Hematopoietic multipotent progenitor cell treated with erythropoietin and hydrocortisone succinate and interleukin-3 and kit ligand, for 6 days (in vitro differentiated cells): ENCODE data around the gene ESPN.
A peak's percentile ranks its signal among the peaks of the same experiment; 100 is the strongest.
"Not testable (repeated sequence)": the region's sequence is repeated elsewhere in the genome, so short reads cannot be mapped to it uniquely, and the experiment has no call there.

ENCODE experiments used
- DNase-seq: peaks from one replicate; pipeline ENCODE4 v3.0.0-alpha.2; 2015

ESPN gene

DNA sequence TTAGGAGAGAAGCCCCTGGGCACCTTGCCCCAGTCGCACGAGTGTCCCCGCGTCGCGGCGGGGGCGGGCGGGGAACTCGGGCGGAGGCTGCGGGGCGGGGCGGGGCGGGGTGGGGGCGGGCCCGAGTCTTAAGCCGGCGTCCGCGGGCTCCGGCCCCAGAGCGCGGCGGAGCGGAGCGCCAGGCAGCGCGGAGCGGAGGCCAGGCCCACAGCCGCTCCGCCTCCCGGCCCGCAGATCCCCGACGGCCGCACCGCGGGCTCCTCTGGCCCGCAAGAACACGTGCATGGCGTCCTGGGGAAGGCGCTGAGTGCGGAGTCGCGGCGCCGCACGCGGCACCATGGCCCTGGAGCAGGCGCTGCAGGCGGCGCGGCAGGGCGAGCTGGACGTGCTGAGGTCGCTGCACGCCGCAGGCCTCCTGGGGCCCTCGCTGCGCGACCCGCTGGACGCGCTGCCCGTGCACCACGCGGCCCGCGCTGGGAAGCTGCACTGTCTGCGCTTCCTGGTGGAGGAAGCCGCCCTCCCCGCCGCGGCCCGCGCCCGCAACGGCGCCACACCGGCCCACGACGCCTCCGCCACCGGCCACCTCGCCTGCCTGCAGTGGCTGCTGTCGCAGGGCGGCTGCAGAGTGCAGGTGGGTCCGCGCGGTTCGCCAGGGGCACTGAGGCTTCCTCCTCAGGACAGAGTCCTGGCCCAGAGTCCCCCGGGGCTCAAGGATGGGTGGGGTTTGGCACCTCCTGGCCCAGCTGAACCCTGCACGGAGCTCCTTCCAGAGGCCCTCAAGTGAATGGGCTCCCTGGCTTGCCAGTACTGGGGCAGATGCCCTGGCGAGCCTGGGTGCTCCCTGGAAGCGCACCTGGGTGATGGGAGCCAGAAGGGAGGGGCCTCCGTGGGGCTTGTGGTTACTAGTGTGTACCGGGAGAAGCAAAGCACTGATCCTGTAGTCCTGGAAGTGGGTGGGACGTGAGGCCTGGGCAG is at the start of gene ESPN:
Gene ESPN (plus strand): TSS at position 158 of the 975 bp plus-strand sequence. CDS start 180 bp downstream, at position 338.
- DNase-seq, result no peak

DNA sequence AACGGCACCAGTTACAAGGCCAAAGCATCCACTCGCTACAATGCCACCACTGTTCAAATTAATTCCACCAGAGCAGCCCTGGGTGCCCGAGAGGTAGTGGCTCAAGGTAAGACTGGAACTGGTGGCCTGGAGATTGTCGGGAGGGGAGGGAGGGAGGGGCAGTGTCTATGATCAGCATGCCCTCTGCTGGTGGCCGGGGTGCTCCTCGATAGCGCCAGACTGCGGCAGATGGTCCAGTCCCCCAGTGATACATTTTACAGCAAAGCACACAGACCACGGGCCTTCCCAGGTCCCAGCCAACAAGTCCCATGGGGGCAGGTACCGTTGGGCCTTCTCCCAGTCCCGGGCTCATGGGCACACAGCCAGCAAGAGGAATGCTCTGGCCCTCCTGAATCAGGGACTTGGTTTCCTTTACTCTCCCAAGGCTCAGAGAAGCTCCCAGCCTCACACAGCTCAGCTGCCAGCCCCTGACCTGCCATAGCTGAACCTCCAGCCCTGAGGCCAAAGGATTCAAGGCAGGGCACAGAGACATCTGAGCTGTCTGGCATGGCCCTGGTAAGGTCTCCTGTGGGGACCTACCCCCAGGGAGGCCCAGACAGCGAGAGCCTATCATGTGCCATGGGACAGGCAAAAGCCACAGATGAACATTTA is 46.4 kb upstream of the ESPN start:
- DNase-seq, result peak; percentile 62

- DNase-seq, result no peak
Measured at GRCh38 chr1:6380037-6380436, 44.5 kb upstream of the ESPN start.

GRCh38 chr1:6384135-6384534 is 40.4 kb upstream of the ESPN start:
- no peak for DNase-seq

DNA sequence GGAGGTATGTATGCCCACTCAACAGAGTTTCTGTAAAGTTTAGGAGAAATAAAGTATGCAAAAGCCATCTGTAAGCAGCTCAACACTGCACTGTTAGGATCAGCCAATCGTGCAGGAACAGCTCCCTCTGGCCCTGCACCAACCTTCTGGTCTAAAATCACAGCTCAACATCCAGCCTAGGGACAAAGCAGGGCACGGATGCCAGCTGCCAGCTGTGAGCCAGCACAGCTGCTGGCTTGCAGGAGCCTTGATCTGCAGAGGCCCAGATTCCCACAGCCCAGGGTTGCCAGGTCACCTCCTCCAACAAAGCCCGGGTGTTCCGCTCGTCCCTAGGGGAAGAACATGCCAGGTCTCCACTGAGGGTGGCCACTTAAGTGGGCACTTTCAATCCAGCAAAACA is 39.6 kb upstream of the ESPN start:
- DNase-seq, result no peak

GRCh38 chr1:6385488-6386191 is 38.9 kb upstream of the ESPN start:
- no peak for DNase-seq

DNA sequence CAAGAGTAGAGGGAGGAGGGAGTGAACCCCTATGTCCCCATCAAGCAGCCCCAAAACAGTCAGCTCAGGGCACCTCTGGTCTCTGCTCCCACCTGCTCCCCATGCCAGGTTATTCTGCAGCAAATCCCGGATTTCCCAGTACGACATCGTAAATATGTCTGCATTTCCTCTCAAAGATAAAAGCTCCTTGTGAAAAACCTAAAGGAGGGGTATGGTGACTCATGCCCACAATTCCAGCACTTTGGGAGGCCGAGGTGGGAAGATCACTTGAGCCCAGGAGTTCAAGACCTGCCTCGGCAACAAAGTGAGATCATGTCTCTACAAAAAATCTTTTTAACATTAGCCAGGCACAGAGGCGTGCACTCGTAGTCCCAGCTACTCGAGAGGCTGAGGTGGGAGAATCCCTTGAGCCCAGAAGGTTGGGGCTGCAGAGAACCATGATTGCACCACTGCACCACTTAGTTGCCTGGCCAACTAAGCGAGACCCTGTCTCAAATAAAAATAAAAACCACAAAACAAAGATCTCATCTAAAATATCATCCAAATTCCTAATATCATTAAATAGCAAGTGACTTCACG is 38.1 kb upstream of the ESPN start:
- no peak for DNase-seq

DNA sequence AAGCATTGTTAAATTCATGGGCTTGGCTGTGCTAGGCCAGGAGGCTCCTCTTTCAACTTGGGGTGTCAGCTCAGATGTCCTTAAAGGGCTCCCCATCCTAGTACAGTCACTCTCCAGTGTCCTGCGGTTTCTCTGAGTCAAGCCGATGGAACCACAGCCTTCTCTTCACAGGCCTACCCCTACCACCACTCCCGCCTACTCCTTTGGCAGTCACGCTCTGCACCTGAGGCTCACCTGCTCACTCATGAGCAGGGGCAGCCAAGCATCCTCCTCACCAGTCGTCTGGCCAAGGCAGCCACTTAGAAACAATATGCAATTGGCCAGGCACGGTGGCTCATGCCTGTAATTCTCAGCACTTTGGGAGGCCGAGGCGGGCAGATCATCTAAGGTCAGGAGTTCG is 34.6 kb upstream of the ESPN start:
- no peak for DNase-seq

DNA sequence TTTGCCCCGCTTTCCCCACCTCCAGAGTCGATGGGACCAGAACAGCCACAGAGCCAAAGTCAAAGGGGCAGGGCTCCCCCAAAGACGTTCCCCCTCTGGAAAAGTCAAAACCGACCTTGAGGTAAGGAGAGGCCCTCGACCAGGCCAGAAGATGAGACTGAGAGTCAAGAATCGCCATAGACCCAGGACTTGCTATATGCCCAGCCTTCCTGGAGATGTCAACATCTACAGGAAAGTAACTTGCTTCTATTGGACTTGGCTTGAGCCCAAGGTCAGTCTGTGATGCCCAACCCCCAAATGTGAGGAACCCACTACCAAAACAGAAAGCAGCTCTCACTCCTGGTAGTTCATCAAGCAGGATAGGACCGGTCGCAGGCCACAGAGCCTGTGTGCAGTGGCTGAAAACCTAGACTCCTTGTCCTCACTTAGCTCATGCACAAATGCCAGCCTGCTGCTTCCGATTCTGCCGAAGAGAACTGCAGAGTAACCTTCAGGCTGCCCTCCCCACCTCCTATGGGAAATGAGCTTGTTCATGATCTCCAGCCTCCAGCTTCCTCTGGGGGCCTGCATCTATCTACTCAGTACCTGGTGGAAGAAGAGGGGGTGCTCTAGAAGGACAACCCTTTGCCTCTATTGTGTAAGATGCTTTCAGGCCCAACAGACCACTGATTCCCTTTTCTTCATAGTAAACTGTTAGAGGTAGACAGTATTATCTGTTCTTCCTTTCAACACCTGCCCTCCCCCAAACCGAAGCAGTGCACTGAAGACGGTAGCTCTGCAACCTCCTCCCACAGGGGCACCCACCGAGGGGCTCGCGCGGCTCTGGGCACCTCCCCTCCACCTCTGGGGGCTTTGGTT is 32.4 kb upstream of the ESPN start:
- DNase-seq, result peak; percentile 51

DNA sequence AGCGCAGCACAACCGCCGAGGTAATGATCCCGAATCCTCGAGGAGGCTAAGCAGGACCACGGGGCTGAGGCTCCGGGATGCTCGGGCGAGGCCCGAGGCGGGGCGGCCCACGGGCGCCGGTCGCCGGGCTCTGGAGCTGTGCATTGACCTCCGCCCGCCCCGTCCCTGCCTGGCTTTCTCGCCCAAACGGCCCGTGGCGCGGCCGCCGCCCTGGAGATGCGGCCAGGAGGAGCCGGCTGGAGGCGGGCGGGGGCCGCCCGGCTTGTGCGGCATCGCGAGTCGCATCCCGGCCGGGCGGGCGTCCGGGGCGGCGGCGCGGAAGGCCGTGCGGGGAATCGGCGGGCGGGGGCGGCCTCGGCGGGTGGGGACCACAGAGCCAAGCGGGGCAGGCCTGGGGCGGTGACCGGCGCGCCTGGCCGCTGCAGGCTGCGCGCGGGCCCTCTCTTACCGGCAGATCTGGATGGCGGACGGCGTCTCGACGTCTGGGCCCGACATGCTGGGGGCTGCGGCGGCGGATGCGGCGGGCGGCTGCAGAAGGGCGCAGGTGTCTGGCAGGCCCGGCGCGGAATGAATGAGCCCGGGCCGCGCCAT is 31.7 kb upstream of the ESPN start:
- peak; percentile 39 for DNase-seq

DNA sequence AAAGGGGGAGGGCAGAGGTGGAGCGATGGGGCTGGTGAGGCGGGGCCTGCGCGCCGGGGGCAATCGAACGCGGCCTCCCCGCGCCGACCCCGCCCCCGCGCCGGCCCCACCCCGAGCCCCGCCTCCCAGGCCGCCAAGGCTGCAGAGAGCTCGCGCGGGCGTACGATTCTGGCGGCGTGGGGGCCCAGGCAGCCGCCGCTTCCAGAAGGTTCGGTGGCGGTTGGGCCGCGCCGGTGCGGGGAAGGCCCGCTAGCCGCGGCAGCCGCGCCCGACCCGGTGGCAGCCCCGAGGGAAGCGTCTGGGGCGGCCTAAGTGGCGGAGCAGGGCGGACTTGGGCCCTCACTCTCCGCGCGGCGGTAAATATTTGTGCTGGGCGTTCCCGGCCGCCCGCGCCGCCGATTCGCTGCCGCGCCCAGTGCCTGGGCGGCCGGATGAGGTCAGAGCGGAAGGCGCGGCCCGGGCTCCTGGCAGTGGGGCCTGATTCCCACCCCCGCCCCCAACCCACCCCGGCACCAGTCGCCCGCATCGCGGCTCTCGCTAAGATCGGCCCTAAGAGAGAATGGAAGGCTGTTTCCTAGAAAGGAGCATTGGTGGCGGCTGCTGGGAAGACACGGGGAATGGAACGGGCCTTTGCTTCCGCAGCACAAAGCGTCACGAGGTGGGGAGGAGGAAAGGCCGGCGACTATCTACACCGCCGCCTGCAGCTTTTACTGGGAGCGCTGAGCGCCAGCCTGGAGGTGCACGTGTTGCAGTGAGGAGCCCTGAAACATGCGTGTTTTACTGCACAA is 31.0 kb upstream of the ESPN start, which contains the start of gene ACOT7:
Gene ACOT7 (minus strand): TSS at position 368 of the 788 bp plus-strand sequence. CDS start 368 bp downstream, outside the sequence.
- peak; percentile 95 for DNase-seq

DNA sequence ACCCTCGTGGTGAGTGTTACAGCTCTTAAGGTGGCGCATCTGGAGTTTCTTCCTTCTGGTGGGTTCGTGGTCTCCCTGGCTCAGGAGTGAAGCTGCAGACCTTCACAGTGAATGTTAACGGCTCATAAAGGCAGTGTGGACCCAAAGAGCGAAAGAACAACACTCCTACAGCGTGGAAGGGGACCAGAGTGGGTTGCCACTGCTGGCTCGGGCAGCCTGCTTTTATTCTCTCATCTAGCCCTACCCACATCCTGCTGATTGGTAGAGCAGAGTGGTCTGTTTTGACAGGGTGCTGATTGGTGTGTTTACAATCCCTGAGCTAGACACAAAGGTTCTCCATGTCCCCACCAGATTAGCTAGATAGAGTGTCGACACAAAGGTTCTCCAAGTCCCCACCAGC is 29.4 kb upstream of the ESPN start:
- not testable (repeated sequence) for DNase-seq

GRCh38 chr1:6395781-6396244 is 28.8 kb upstream of the ESPN start:
- not testable (repeated sequence) for DNase-seq

- DNase-seq, result no peak
Measured at GRCh38 chr1:6396998-6397397, 27.6 kb upstream of the ESPN start.

DNA sequence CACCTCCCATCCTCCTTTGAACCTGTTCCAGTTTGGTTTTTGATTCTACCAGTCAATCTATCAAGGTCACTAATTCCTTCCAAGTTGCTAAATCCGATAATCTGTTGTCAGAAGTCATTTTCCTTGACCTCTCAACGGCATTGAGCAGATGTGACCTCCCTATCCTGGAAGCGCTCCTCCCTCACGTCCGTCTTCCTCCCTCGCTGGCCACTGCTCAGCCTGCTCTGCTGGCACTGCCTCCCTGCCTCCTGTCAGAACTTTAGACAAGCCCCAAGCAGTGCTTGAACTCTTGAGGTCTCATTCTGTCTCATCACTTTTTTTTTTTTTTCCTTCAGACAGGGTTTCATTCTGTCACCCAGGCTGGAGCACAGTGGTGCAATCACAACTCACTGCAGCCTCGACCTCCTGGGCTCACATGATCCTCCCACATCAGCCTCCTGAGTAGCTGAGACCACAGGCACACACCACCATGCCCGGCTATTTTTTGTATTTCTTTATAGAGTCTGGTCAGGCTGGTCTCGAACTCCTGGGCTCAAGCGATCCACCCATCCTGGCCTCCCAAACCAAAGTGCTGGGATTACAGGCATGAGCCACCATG is 26.6 kb upstream of the ESPN start:
- DNase-seq, result no peak

GRCh38 chr1:6399294-6399693 is 25.3 kb upstream of the ESPN start:
- DNase-seq, result no peak

GRCh38 chr1:6401673-6402072 is 22.9 kb upstream of the ESPN start:
- peak; percentile 55 for DNase-seq

GRCh38 chr1:6408023-6408422 is 16.6 kb upstream of the ESPN start:
- DNase-seq, result no peak

GRCh38 chr1:6409053-6409452 is 15.5 kb upstream of the ESPN start:
- no peak for DNase-seq

GRCh38 chr1:6409733-6410132 is 14.8 kb upstream of the ESPN start:
- no peak for DNase-seq
